ENCODE results near the gene CYP2A13.

DNA sequence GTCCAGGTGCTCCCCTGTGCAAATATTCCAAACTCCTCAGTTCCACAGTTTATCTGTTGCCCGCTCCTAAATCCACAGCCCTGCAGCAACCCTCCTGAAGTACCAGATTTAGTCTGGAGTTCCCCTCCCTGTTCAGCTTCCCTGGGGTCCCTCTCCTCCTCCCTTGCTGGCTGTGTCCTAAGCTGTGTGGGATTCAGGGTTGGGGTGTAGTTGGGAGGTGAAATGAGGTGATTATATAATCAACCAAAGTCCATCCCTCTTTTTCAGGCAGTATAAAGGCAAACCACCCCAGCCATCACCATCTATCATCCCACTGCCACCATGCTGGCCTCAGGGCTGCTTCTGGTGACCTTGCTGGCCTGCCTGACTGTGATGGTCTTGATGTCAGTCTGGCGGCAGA lies at the start of gene CYP2A13:
- TF ChIP-seq POLR2AphosphoS5 (IDR thresholded peaks at IDR 0.05) = no peak
- TF ChIP-seq, protein P1, sequence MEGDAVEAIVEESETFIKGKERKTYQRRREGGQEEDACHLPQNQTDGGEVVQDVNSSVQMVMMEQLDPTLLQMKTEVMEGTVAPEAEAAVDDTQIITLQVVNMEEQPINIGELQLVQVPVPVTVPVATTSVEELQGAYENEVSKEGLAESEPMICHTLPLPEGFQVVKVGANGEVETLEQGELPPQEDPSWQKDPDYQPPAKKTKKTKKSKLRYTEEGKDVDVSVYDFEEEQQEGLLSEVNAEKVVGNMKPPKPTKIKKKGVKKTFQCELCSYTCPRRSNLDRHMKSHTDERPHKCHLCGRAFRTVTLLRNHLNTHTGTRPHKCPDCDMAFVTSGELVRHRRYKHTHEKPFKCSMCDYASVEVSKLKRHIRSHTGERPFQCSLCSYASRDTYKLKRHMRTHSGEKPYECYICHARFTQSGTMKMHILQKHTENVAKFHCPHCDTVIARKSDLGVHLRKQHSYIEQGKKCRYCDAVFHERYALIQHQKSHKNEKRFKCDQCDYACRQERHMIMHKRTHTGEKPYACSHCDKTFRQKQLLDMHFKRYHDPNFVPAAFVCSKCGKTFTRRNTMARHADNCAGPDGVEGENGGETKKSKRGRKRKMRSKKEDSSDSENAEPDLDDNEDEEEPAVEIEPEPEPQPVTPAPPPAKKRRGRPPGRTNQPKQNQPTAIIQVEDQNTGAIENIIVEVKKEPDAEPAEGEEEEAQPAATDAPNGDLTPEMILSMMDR (IDR thresholded peaks at IDR 0.05) = no peak
- no peak for TF ChIP-seq POLR2A (IDR thresholded peaks at IDR 0.05)
